Stimulated activated CD4-positive, alpha-beta T cell treated with anti-CD3 and anti-CD28 coated beads, TNF-alpha, amount 100 ng/mL, for 1 hour (primary cell): ENCODE measurements around the gene PCSK5.
A peak's percentile ranks its signal among the peaks of the same experiment; 100 is the strongest.
"Not testable (repeated sequence)": the region's sequence is repeated elsewhere in the genome, so short reads cannot be mapped to it uniquely, and the experiment has no call there.

Experiments
- DNase-seq, 3 donors: peaks; one replicate each; pipeline ENCODE4 v3.0.0-alpha.2; 2020; ENCODE audit warnings: low read depth in 3 of 3, low spot score in 1 of 3

Gene PCSK5

DNA sequence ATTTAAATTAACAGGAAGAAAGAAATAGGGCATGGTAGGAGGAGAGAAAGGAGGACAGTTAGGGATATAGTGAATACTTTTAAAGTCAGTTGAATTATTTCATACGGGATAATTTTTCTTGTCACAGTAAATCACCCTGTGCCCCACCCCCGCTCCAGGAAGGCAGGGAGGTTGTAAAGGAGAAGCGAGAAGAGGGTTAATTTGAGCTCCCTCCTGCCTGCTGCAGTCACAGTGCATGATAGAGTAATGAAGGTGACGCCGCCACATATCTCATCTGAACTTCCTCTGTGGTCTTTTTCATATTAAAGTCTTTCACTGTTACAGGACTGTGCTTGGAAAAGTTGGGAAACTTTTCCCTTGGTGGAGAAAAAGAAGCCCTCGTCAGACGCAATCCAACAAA is 896 bp upstream of the PCSK5 start:
- DNase-seq, result no peak

DNA sequence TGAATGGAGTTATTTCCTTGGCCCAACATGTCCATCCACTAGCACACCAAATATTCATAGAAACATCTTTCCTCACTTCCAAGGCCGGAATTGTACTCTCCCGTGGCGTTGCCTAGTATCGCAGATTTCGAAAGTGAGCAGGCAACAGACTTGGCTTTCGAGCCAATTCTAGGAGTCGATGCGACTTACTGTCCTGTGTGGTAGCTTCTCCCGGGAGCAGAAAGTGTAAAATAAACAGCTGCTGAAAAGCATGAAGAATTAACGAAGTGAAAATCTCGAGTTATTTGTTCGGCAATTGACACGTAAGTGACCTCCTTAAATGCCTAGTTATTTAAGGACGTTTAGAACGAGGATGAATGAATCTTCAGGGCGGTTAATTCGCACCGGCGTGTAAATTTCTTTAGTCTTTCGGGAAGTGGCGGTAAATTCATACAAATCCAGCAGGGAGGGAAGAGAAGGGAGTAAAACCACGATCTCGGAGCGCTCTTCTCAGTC is 449 bp upstream of the PCSK5 start:
- no peak for DNase-seq

DNA sequence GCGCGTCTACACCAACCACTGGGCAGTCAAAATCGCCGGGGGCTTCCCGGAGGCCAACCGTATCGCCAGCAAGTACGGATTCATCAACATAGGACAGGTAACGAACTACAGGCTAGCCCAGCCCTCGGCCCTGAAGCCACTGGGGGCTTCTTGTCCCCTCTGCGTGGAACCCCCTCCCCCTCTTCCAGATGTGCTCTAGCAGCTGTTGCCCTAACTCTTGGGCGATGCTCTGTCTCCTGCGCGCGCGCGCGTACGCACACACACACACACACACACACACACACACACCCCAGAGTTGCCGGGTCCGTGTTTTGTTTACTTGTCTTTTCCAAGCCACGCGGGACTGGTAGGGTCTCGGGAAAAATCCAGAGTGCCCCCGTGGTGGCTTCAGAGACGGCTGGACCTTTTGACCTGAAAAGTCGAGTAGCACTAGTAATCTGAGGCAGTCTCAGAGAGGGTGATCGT is 836 bp downstream of the PCSK5 start:
- DNase-seq, result peak in 1 of 3 donors; percentile 24

DNA sequence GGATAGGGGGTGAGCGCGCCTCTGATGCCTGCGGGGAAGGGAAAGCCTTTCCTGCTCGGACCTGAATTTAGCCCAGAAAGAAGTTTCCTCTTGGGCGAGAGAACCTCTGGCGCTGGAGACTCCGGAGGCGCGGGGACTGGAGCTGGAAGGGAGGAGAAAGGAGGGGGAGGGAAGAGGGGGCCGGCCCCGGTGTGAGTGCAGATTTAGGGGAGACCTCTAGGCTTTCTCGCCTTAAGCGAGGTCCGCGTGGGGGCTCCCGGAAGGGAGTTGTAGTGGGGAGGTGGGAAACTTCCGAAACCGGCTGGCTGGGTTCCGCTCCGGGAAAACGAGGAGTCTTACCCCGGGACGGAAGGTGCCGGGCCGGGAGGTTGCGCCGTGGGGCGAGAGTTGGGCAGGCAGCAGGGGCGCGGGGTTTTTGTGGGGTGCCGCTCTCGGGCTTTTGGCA is 1.3 kb downstream of the PCSK5 start:
- DNase-seq, result no peak

DNA sequence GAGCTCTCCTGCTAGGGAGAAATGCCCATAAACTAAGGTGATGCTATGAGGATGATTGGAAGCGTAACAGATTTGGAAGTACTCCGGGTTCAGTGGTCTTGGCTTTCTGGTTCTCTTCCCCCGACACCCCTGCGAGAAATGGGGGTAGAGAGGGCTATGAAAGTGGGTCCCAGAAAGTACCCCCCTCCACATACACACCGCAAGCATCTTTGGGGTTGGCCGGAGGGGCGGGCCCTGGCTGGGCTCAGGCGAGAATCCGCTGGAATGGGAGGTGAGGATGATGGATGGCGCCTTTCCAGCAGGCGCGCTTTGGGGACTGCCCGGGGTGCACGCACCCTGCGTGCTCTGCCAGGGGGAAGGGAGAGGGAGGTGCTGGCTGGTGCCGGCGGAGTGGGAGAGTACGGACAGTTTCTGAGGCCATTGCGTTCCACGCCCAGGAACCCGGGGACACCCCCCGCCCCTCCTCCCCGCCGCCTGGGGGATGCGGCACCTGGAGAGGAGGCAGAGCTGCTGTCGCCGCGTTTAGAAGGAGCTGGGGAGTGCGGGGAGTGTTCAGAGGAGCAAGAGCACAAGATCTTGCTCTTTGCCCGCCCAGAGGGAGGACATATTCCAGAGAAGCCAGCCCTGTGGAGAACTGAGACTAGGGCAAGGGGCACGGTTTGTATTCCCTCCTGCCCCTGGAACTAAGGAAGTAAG is 1.9 kb downstream of the PCSK5 start:
- peak in 1 of 3 donors; percentile 7 for DNase-seq

DNA sequence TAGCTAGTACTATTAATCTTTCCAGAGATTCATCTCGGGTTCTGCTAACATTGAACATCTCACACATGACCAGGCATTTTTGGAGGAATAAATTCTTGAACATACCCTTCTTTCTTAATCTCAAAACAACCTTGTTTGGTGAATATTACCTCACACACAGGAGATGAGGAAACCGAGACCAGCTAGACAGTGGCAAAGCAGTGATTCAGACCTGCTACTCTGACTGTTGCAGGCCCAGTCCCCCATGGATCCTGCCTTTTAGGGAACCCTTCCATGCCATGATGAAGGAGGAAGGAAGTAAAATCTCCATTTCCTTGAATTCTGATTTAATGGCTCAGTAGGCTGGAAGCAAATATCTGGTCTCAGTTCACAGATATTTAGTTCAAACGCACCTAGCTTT is 2.6 kb downstream of the PCSK5 start:
- DNase-seq, result no peak

DNA sequence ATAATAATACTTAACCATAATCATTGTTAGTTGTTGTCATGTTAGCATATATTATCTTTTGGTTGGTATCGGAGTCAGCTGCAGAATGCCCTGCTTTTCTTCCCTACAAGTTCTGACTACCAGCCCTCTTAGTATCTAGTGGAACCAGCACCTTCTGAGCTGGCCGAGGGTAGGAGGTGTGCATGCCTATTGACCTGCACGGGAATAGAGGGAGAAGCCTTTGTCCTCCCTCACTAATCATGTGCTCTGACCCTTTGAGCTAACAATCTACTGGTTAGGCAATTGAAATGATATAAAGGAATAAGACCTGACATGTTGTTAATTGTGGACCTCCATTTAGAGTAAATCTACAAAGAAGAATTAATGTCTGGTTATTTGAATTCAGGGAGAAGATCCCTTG is 4.1 kb downstream of the PCSK5 start:
- DNase-seq, result no peak

DNA sequence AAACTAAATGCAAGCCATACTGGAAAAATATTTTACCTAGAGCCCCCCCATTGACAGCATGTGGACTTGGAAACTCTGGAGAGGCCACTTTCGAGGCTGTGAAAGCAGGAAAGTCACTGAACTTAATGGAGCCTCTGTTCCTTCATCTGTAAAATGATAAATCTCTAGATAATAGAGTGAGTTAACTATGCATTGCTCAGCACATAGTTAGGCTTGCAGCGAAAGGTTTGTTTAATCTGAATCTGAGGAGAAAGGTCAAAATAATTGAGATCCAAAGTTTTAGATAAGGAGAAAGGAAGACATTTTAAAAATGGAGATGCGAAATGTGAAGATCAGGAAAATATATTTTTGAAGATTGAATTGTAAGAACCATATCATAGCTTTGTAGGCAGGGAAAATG is 4.6 kb downstream of the PCSK5 start:
- no peak for DNase-seq

DNA sequence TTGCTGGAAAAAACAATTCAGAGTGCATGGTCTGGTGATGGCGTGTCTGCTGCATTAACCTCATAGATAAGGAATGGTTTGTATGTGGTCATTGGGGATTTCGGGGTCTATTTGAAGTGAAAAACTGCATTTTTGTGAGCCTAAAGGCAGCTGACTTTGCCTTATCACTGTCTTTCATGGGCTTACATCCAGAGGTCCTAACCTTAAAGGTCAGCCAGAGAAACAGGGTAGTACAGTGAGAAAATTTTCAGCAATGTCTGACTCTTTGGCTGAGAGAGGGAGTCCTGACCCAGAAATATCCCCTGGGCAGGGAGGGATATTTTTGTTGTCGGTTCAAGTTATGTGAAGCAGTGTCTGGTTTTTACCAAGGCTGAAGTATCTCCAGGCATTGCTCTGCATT is 5.7 kb downstream of the PCSK5 start:
- DNase-seq, result no peak

DNA sequence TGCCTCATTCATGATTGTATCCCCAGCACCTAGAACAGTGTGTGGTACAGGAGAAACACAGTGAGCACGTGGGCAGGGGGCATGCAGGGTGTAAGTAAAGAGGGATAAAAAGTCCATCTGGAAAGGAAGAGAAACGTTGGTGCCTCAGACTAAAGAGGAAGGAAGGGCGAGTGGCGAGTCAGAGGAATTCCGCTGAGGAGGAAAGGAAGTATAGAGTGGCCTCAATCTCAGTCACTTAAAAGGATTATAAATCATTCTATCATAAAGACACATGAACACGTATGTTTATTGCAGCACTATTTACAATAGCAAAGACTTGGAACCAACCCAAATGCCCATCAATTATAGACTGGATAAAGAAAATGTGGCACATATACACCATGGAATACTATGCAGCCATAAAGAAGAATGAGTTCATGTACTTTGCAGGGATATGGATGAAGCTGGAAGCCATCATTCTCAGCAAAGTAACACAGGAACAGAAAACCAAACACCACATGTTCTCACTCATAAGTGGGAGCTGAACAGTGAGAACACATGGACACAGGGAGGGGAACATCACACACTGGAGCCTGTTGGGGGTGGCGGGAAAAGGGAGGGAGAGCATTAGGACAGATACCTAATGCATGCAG is 10.5 kb downstream of the PCSK5 start:
- DNase-seq, result not testable (repeated sequence)

DNA sequence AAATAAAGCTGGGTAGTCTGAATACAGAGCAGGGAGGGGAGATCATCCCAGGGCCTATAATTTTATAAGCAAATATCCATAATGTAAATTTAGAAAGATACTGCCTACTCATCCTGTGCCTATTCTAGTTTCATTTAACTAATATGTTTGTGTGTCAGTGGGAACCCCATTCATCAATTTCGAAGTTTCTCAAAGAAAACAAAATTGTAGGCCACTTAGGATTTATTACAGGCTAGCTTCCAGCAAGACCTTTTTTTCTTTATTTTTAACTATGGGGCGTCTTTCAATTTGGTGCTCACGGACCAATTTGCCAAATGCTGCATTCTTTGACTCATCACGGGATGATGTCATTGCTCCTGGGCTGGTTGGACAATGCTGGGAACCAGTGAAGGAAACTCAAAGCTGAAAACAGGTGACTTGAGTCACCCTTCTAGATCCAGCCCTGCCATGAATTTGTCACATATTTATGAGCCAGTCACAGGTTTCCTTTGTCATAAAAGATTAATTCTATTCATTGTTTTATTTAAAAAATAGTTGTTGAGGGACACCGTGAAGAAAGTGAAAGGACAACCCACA is 13.4 kb downstream of the PCSK5 start:
- no peak for DNase-seq

DNA sequence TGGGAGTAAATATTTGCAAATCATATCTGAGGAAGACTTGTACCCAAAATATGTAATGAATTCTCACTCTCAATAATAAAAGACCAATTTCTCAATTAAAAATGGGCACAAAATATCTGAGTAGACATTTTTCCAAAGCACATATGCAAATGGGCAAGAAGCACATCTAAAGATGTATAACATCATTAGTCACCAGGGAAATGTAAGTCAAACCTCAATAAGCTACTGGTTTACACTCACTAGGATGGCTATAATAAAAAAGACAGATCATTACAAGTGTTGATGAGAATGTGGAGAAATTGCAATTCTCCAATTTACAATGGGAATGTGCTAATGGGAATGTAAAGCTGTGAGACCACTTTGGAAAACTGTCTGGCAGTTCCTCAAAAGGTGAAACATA is 13.9 kb downstream of the PCSK5 start:
- DNase-seq, result no peak

DNA sequence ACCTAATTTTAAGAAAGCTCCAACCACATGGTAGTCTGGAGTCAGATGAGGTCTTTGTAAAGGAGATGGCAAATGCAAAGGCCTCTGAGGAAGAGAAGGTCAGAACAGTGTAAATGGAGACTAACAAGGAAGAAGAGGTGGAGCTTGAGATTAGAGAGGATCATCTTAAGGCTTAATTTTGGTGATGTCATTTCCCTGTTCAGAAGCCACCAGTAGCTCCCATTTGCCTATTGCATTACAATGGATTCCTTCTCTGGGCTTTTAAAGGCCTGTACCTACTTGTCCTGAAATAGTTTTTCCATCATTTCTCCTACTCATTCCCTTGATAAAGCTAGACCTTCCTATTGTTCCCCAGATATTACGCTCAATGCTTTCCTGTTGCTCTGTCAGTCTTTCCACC is 16.1 kb downstream of the PCSK5 start:
- no peak for DNase-seq

DNA sequence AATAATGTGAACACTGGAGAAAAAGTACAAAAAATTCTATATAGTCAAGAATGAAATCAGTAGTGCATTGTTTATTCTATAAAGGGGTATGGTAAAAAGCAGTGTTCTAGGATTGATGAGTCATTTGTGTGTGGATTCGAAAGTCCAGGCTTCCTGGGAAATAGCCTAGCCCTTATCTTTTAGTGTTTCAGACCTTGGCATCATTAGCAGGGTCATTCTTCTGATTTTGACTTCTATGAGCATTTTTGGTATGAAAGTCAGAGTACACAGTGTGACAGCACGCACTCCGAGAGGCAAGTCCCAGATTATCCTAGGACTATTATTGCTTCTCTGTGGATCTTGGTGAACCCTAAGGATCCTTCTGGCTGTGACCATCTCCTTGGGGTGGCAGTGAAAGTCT is 16.9 kb downstream of the PCSK5 start:
- no peak for DNase-seq

DNA sequence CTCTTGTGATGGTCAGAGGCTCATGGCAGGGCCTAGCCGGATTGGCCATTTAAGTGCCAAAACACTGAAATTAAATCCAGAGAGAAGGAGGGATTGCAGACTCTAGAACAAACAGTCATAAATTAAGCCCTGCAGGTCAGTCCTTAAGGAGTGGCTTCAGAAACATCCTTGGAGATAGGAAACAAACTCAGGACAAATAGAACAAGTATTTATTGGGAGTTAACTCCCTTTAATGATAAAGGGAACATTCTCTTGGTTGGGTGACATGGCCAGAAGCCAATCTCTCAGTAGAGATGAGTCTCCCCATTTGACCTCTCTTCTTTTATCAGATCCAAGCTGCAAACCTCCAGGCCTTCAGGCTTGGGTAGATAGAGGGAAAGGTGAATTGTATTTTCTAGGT is 17.4 kb downstream of the PCSK5 start:
- no peak for DNase-seq

DNA sequence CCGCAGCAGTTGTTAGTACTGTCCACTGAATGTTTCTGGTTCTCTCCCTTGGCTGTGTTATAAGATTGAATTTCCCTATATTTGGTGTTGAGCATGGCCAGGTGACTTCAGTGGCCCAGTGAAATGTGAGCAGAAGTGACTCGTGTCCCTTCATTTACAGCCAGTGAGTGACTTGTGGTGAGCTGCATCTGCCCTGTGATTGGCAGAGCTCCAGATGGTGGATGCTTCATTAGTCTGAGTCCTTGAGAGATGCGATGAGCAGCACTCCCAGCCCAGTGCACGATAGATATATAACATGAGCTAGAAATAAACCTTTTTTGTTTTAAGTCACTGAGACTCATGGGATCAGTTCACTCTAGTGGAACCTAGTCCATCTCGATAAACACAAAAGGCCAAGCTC is 19.3 kb downstream of the PCSK5 start:
- no peak for DNase-seq

DNA sequence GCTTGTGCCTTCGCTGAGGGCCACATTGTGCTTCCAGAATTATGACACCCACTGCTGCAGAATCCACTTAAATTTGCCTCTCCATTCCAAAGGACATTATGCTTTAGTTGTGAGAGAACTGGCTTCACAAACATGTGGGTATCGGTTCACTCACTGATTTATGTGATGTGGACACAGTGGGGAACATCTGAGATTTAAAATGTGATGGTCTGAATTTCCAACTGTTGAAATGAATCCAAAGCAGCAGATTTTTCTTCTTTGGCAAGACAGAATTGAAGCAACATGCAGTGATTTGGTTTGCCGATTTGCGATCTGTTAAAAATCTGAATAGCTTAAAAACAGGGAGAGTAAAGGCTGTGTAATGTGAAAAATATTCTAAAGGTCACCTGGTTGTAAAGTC is 20.3 kb downstream of the PCSK5 start:
- DNase-seq, result no peak

DNA sequence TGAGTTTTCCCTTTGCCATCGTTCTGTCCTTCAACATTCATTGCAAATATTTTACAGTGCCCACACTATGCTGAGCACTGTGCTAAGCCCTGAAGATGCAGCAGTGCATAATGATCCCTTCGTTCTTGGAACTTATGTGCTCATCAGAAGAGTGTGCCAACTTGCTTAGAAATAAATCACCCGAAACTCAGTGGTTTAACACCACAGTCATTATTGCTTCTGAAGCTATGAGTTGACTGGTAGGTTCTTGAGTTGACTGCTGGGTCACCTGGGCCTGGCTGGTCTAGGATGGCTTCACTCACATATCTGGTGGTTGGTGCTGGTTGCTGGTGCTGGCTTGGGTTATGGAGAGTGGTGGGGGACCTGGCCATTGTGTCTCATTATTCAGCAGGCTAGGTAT is 20.9 kb downstream of the PCSK5 start:
- no peak for DNase-seq

DNA sequence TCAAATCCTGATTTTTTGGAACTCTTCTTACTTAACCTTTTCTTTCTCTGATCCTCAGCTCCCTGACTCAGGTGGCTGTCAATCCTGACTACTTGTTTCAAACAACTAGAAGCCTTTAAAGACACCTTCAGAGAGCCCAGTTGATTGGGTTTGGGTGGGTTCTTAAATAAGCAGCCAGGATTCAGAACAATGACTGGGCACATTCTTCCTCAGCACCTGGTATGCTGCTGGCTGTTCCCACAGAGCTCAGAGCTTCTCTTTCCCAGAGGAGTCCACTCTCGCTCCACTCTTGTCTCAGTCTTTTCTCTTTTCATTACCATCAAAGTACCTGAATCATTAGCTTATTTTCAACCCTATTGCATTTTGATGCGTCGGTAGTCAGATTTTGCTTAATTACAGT is 22.5 kb downstream of the PCSK5 start:
- no peak for DNase-seq

DNA sequence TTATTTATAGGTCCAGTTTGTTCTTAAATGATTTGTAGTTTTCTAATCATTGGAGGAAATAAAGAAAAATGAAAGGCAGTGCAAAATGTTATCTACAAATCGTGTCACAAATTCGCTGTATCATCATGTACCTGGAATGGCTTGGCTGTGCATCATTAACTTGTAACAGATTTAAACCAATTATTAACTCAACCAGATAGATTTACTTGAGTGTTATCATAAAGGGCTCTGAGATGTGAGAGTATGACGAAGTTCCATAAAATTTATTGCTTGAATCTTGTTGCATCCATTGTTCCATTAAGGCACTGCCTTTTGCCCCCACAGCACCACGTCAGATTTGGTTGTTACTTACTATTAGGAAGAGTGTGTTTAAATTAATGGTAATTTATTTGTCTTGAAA is 23.5 kb downstream of the PCSK5 start:
- DNase-seq, result no peak

DNA sequence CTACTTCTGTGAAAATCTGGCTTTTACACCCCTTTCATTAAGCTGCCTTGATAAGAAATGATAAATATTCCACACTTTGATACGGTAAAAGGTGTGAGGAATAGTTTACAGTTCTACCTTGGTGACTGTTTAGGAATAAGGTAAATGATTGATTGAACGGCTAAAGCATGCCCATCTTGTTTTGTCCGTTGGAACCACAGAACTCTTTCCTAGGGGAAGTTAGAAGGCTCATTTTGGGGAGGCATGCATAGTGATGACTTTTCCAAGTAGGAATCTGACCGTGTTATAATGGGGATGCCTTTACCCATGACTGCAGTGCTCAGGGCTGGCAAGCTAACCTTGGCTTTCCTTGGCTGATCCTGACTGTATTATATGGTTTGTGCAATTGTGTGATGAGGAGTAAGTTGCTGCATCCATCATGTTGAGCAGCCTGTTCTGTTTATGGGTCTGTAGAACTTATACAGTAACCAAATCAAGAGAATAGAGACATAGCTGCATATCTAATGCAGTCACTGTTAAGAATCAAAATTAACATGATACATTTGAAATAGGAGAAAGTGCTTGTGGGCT is 24.5 kb downstream of the PCSK5 start:
- no peak for DNase-seq

DNA sequence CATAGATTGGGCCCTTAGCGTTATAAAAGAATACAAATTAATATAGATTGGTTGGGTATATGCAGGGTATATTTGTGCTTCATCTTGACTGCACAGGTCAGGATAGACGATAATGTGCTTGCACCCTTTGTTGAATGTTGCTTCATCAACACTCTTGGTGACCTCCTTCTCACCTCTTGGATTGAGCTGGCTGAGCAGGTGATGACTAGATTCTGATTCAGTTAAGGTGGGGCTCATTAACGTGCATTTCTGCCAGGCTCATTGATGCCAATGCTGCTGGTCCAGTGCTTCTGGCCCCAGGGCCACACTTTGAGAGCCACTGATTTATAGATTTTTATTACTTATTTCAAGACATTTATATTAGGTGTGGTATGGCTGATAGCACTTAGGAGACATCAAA is 27.7 kb downstream of the PCSK5 start:
- DNase-seq, result no peak
